ENCODE data around the gene SKAP2. TPM values are rescaled to one million over a fixed set of nuclear protein-coding genes. Genes with fewer than 3 reads are reported as not detected.

Gene SKAP2
- total and polyA plus RNA-seq, 10 of the 15 experiments (the other 5 are each of a cell fraction or from before 2014, with no cell fraction given), result 10.9 to 40.6 (median 23.5) TPM

GRCh38 chr7:26724795-26725194, 139.6 kb downstream of the SKAP2 start:
- FAIRE-seq (no peak), DNase-seq (ENCODE audit: low read depth, low spot score) (no peak), ATAC-seq (no peak)
- H3K27me3 ChIP-seq (replicated peaks in 1 of 2; ENCODE audit: control insufficient read depth in 2 of 2, insufficient read depth in 2 of 2, low read length in 1 of 2), result no peaks in the 10 kb centered on the region
- H3K4me1 ChIP-seq (ENCODE audit: control insufficient read depth, insufficient read depth, low read length), result no peaks in the 10 kb centered on the region
- H3K36me3 ChIP-seq (ENCODE audit: control insufficient read depth in 2 of 2, insufficient read depth in 2 of 2, low read length in 1 of 2), result no peaks in the 10 kb centered on the region; a peak in 1 of 4 replicates
- no peak overlapping the region for H3K4me3 ChIP-seq
- ChIA-PET CTCF (interaction anchor here (1.4 kb wide), 1 partner anchor 42 kb away, joined by 4 read pairs; no protein-coding TSS in a partner anchor), POLR2A (no interaction called here), SMC1A (ENCODE audit: uncharacterized antibody, unreplicated experiment) (interaction anchor here (0.6 to 2.2 kb wide), 3 partner anchors 11 to 539 kb away, joined by 3 to 5 read pairs (median 3); no protein-coding TSS in a partner anchor), RAD21 (ENCODE audit: unreplicated experiment) (interaction anchor here (1.1 kb wide), 1 partner anchor 355 kb away, joined by 3 read pairs; no protein-coding TSS in a partner anchor)
- no peak overlapping the region for H3K9ac ChIP-seq (ENCODE audit: control insufficient read depth, insufficient read depth, low read length)
- no TSS peak for BruUV-seq (replicated peaks)
- no peak overlapping the region for H3K4me2 ChIP-seq (ENCODE audit: control insufficient read depth, insufficient read depth)
- 48% methylated on average over 2 of the region's 2 CpGs for WGBS (ENCODE audit: insufficient coverage, insufficient replicate concordance, low lambda C conversion rate, missing lambda C conversion rate)
- H3K27ac ChIP-seq (ENCODE audit: control insufficient read depth, insufficient read depth), result no peak overlapping the region
- in situ Hi-C loops (cut with MboI), result no loop called here
- H4K20me1 ChIP-seq (ENCODE audit: control insufficient read depth, insufficient read depth), result no peaks in the 10 kb centered on the region
- no peak overlapping the region for H2AFZ ChIP-seq (ENCODE audit: control insufficient read depth, low read depth, low read length)
- intact Hi-C loops (cut with micrococcal nuclease; ENCODE audit: unreplicated experiment), result no loop called here
- H3K79me2 ChIP-seq (ENCODE audit: control insufficient read depth, insufficient read depth, low read length), result no peaks in the 10 kb centered on the region
- H3K9me3 ChIP-seq (replicated peaks; ENCODE audit: control insufficient read depth, insufficient read depth, low read length), result no peaks in the 10 kb centered on the region
- TF ChIP-seq IRF5 (IDR thresholded peaks at IDR 0.05; ENCODE audit: borderline replicate concordance) (no peak), NRF1 (conservative IDR thresholded peaks at IDR 0.05; ENCODE audit: low read depth, low read length) (no peak), ZNF207 (IDR thresholded peaks at IDR 0.05; ENCODE audit: borderline replicate concordance) (no peak), CBFB (IDR thresholded peaks at IDR 0.05; ENCODE audit: low read depth) (no peak), RCOR1 (conservative IDR thresholded peaks at IDR 0.05; ENCODE audit: low read depth, low read length) (no peak), EZH2 (IDR thresholded peaks at IDR 0.05; ENCODE audit: borderline replicate concordance, control insufficient read depth, low read depth, low read length) (no peak), ZBTB11 (CRISPR knock-in tag; IDR thresholded peaks at IDR 0.05) (no peak), USF1 (IDR thresholded peaks at IDR 0.05; ENCODE audit: borderline replicate concordance, extremely low read length, insufficient read depth, low read depth, low read length) (no peak), ZNF592 (IDR thresholded peaks at IDR 0.05) (no peak), BCLAF1 (IDR thresholded peaks at IDR 0.05) (no peak)

Measured in GM12878 (cell line).